Esophagus muscularis mucosa (tissue), 4 donors: ENCODE data around the gene KIF3B.

Source experiments
- EP300 ChIP-seq: sonication (generic); formaldehyde crosslinking; IDR thresholded peaks from one replicate; pipeline ENCODE4 v1.6.1; 2017; ENCODE audit warnings: antibody characterized with exemption
- POLR2A ChIP-seq: fragments of 450-650 bp; IDR thresholded peaks from one replicate; pipeline ENCODE4 v1.6.1; 2017; ENCODE audit warnings: antibody characterized with exemption, moderate library complexity, mild to moderate bottlenecking, low read depth
- POLR2AphosphoS5 ChIP-seq, 2 donors: sonication (generic); formaldehyde crosslinking; IDR thresholded peaks; one replicate each; pipeline ENCODE4 v1.6.1; 2017; ENCODE audit warnings: antibody characterized with exemption in 2 of 2
- TF ChIP-seq, protein P1 (sequence below), 3 experiments: fragments of 200-600 bp in 2 of 3; fragments of 450-650 bp in 1 of 3; sonication (generic) in 2 of 3; IDR thresholded peaks; one replicate each; pipeline ENCODE4 v1.5.1; 2017 to 2019; ENCODE audit warnings: antibody characterized with exemption in 3 of 3, mild to moderate bottlenecking in 2 of 3, moderate library complexity in 1 of 3

DNA sequence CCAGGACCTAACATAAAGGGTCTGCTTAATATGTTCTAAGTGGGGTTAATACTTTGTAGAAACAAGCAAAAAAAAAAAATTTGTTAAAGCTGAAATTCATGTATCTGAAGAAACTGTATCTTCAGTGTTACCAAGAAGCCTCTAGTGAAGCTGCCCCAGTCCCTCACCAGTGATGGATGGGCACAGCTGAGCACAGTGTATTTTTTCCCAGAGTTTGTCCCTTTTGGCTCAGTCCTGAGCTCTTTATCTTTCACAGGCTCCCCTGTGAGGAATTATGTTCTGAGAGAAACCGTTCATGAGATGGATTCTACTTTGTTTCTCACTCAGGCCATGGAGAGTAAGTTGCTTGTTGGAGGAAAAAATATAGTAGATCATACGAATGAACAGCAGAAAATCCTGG is 38.4 kb downstream of the KIF3B start:
- TF ChIP-seq, protein P1, sequence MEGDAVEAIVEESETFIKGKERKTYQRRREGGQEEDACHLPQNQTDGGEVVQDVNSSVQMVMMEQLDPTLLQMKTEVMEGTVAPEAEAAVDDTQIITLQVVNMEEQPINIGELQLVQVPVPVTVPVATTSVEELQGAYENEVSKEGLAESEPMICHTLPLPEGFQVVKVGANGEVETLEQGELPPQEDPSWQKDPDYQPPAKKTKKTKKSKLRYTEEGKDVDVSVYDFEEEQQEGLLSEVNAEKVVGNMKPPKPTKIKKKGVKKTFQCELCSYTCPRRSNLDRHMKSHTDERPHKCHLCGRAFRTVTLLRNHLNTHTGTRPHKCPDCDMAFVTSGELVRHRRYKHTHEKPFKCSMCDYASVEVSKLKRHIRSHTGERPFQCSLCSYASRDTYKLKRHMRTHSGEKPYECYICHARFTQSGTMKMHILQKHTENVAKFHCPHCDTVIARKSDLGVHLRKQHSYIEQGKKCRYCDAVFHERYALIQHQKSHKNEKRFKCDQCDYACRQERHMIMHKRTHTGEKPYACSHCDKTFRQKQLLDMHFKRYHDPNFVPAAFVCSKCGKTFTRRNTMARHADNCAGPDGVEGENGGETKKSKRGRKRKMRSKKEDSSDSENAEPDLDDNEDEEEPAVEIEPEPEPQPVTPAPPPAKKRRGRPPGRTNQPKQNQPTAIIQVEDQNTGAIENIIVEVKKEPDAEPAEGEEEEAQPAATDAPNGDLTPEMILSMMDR (IDR thresholded peaks at IDR 0.05): no peak
- no peak for TF ChIP-seq EP300
- TF ChIP-seq POLR2A: no peak
- TF ChIP-seq POLR2AphosphoS5 (IDR thresholded peaks at IDR 0.05): no peak
